ENCODE results near the gene BMP6.

Gene BMP6

DNA sequence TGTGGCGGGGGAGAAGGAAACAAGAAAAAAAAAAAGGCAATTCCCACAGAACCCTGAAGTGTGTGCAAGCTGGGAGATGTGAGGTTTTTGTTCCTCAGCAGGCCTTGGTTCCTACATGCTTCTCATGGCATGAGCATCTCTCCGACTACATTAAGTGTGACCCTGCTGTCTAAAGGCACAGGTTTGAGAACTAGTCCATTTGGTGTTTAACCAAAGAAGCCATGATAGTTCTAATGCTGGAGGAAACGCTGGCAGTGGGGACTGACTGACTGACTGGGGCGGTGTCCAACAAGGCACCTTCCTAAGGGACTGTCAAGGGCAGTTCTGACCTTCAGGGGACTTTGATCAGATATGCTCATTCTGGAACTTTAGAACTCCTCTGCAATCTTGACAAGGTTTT, 180.8 kb downstream of the BMP6 start:
- no peak for DNase-seq (ENCODE audit: low spot score)

DNA sequence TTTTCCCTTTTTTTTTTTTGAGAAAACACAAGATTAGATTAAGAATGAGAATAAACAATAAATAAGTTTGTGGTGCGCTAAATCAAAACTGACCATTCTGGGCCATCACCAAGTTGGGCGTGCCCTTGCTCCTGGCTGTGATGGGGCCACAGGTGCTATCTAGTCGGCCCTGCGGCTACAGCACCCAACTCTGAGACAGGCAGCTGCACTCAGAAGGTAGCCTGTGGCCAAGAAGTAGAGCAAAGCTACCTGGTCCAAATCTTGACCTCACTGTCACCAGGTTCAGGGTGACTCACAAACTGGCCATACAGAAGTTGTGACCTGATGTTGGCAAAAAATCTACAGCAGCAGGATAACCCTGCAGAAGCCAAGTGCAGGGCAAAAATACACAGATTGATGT, 181.3 kb downstream of the BMP6 start:
- no peak for DNase-seq (ENCODE audit: low spot score)

DNA sequence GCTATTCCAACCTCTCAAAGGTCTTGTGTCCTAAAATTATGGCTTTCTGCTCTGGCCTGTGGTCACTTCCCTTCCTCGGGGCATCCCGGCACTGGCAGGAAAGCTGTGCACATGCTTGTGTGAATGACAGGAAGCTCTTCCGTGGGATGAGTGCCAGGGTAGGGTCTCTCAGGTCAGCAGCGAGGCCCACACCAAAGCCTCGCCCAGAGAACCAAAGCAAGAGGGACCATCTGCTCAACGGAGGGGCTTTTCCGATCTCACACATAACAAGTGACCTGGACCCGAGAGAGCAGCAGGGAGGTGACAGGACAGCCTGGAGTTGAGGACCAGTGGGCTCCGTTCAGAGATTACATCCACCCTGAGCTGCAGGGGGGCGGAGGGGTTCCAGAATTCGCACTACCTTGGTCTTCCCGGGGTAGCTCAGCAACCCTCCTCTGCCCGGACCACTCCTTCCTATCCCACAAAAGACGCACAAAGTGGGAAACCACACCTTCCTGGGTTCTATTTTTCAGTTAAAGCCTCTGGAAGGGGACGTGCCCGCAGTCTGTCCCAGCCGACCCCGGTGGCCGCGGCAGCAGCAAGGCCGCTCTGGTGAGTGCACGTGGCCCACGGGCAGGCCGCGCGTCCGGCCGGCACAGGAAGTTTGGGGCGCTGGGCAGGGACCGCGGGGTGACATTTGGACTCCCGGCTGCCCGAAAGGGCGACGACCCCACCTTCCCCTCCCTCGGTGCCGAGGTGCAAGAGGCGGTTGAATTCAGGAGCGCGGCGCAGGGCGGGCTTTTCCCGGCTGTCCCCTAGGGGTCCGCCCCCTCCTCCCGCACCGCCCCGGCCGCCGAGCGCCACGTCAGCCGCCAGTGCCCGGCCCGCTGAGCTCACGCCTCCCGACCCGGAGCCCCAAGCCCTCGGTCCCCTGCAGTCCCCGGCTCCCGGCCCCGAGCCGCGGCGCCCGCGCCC, 183.7 kb downstream of the BMP6 start:
- DNase-seq (ENCODE audit: low spot score) = no peak

DNA sequence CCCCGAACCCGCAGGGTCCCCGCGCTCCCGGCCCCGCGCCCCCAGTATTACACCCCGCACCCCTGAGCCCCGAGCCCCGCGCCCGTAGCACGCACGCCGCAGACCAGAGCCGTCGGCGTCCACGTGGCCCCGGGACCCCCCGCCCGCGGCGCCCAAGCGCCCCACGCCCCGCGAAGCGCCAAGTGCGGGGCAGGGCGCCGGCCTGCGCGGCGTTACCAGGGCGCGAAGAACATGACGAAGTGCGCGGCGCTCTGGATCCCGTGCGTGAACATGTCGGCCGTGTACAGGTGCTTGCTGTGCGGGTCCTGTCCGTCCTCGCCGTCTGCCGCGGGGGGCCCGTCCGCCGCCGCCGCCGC, 184.4 kb downstream of the BMP6 start:
- DNase-seq (ENCODE audit: low spot score) = no peak

DNA sequence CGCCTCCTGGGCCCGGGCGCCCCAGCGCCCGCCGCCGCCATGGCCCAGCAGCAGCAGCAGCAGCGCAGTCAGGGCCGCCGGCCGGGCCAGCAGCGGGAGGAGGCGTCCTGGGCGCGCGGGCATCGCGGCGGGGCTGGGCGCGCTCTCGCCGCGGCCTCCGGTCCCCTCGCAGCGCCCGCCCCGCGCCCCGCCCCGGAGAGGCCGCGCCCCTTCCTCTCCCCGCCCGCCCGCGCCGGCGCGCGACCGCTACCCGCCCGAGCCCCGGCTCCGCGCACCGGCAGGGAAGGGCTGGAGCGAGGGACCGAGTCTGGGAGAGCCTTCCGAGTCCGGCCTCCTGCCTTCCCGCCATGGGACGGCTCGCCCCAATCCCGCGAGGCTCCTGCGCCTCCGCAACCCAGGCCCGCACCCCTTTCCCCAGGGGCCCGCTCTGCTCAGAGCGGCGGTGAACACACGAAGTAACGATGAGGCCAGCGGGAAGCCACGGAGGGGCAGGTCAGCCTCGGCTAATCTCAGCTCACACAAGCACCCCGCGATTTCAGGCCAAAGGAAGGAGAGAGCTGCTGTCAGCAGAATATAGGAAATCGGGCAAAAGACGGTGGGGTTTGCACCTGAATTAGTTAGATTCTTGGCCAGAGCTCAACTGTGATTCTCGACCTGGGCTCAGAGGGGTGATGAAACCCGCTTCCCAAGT, 184.9 kb downstream of the BMP6 start, which contains the start of gene TXNDC5:
TXNDC5 (minus strand) TSS at position 135 of the 691 bp plus-strand sequence; CDS start at position 123, 12 bp downstream.
- DNase-seq (ENCODE audit: low spot score) = peak; percentile 66

DNA sequence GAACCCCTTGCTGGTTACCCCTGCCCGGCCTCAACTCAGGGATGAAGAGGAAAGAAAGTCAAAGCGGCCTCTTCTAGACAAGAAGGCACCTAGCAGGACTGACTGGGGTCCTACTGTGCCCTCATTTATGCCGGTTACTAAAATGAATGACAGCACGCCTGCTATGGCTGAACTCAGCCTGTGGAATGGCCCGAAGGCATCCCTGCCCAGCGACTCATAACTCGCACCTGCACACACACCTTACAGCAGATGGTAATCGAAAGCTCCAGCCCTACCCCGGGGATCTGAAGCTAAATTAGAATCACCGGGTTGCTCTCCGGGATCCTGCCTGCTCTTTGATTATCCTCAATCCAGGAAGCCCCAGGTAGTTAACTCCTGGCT, 185.4 kb downstream of the BMP6 start:
- no peak for DNase-seq (ENCODE audit: low spot score)

DNA sequence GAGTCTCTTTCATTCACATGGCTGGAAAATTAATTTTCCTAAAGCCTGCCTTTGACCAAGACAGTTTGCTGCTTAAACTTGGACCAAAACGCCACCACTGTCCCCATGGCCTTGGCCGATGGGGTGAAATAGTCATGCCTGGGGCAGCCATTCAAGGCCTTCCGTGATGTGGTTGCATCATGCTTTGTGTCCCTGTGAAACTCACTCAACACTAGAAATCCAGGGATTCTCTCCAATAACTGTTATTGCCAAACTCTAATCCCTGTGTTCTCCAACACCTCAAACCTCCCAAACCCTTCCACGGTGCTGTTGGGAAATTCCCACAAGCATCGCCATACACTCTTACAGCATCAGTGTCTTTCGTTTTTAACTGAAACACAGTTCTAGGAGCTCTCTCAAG, 186.1 kb downstream of the BMP6 start:
- no peak for DNase-seq (ENCODE audit: low spot score)

DNA sequence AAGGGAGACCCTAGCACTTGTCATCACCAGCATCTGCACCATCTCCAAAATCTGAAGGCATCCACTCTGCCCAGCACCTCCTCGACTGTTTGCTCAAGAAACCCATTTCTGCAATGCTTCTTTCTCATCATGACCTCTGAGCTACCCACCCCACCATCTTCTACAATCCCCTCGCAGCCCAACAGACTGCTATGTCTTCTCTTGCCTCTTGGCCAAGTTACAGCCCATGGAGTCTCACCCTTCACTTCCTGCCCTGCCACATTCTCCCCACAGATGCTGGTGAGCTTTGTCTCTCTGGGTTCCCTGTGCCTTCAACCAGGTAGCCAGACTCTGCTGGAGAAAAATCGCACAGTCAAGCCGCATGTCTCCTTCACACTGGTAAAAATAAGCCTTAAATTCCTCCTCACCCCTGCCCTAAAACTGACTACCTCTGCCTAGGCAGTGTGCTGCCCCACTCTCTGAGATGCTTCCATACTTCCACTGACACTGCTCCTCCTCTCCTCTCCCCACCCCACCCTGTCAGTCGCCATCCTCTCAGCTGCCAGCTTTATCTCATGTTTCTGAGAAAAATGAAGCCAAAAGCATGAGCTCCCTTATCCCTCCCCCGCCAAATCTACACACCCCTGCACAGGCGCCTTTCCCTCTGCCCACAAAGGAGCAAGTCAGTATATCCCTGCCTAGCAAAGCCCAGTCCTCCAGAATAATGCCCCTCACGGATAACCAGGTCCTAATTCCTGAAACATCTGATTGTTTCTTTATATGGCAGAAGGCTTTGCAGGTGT, 187.0 kb downstream of the BMP6 start:
- DNase-seq (ENCODE audit: low spot score) = peak; percentile 75

DNA sequence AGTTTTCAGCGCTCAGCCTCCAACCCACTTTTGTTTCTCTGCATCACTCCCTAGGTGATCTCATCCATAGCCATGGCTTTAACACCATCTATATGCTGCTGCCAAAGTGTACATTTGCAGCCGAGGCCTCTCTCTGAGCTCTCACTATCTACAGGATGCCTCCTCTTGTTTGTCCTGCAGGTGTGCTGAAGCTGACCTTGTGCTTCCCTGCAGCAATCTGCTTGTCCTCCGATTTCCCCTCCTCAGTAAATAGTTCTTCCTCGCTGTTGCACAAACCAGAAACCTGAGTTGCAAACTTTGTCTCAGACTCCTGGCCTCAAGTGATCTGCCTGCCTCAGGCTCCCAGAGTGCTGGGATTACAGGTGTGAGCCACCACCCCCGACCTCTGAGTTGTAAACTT, 188.4 kb downstream of the BMP6 start:
- no peak for DNase-seq (ENCODE audit: low spot score)

DNA sequence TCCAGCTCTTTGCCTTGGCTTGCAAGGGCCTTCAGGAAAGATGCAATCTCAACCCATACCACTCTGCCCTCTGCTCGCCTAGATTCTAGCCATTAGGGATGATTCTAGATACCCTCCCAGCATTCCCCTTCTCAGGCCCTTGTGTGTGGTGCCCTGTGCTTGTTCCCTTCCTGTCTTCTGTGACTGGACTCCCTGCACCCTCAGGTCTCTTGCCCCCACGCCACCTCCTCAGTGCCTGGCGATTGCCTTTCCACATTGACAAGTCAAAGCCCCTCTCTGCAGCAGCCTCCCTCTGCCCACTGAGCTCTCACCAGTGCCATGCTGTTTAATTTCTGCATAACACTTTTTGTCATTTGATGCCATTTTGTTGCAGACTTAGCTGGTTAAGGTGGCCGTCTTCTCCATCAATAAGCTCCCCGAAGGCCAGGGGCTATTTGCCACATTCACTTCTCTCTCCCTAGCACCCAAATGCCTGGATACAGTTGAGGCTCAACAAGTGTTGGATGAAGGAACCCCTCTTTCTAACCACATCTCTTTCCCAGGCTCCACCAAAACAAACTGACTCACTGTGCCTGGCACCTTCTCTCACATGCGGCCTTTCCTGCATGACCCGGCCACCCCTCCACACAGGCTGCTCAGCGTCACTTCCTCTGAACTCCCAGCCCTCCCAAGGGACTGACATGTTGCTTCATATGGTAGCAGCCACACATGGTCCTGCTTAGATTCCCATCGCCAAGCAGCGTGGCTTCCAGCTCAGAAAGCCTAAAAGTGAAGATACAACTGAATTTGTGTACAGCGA, 189.3 kb downstream of the BMP6 start:
- no peak for DNase-seq (ENCODE audit: low spot score)

DNA sequence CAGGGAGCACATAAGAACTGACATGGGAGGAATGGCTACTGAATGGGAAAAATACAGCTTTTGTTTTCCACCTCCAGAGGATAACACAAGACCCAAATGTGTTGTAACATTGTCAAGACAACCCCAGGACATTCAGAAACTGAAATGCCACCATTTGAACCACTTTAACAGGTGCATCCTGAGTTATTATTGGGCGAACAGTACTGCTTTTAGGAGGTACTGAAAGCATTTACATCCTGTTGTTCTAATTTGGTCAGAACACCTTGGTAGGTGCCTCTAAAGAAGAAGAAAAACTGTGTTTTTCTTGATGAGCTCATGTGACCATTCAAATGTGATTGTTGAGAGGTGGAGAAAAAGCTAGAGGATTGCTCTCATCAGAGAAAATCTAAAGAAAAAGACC, 191.1 kb downstream of the BMP6 start:
- DNase-seq (ENCODE audit: low spot score) = no peak

DNA sequence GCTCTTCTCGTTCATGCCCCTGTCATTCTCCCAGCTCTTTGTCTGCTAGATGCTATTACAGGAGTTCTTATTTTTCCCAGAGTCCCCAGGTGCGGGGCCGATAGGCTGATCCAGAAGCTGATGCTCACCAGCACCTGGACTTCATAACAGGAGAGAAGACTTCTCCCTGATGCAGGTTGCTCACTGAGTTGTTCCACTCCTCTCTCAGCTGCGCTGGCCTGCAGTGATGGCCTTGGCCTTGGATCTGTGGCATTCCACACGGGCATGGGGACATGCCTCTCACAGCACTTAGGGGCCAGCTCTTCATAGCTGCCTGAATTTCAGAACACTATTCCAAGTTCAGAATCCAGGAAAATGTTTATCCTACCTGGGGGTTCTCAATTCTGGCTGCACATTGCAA, 191.8 kb downstream of the BMP6 start:
- no peak for DNase-seq (ENCODE audit: low spot score)

DNA sequence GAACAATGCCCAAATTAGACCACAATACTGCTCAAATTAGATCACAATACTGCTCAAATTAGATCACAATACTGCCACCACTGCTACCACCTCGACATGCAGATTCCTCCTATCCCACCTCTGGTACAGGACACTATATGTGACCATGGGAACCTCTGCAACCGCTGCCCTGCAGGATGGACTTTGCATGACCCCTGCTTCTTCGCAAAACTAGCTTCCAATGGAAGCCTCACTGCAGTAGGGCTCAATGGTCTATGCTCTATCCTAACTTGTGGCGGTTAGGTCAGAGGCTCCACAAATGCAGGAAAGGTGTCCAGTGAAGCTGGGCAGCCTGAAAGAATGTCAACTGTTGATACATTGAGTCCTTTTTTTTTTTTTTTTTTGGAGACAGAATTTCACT, 192.5 kb downstream of the BMP6 start:
- DNase-seq (ENCODE audit: low spot score) = no peak

DNA sequence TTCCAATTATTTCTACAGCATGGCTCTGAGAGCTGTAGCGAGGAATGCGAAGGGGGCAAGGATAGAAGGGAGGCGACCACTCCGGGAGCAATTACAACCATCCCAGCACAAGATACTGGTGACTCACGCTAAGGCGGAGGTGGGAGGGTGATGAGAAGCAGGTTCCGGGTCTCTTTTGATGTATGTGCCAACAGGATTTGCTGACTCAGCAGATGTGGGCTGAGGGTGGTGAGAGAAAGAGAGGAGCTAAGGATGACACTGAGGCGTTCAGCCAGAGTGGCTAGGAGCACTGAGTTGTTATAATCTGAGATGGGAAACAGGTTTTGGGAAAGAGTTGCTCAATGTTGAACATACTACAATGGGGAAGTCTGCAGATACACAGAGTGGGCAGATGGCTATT, 194.0 kb downstream of the BMP6 start:
- DNase-seq (ENCODE audit: low spot score) = no peak

DNA sequence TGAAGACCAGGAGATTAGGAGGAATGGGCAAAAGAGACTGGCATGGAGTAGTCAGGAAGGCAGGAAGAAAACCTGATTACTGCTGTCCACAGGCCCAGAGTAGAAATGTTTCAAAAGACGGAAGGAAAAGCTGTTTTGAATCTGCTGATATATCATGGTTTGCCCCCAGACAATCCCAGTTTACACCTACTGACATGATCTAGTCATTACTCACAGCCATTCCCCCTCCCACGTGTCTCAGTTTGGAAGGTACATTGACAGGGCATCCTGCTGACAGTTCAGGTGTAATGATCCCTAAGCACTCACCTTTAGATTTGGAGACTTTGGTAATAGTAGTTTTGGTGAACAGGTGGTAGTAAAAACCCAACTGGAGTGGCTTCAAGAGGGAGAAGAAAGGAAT, 194.5 kb downstream of the BMP6 start:
- DNase-seq (ENCODE audit: low spot score) = no peak

DNA sequence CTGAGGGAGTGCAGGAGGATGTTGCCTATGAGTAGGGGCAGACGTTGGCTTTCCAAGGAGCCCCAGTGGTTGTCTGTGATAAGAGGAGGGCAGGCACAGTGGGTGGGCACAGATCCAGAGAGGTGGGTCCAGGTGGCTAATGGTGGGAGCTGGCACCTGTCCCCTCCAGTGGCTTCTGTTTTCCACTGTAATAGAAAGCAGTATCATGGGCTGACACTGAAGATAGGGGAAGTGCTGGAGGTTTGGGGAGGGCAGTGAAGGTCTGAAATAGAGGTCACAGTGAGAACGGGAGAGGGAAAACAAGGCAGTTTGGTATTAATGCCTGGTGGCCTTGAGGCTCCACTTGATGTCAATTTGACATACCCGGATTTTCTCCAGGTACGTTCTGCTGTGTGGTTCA, 195.1 kb downstream of the BMP6 start:
- no peak for DNase-seq (ENCODE audit: low spot score)

DNA sequence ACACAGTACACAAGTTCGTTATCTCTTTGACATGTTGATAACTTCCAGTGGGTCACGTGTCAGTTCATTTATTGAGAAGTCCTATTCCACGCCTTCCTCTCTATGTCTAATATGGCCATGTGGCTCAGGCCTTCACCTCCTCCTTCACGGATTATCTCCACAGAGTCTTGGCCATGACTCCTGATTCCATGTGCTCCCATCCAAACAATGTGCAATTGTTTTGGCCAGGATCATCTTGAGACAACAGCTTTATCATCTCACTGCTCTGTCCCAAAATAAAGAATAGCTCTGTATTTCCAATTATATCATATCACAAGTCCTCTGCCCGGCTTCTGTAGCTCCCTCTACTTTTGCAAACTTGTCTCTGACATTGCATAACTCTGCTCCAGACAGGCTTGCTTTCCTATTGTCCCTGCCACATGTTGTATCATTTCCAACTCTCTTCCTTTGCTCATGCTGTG, 195.8 kb downstream of the BMP6 start:
- DNase-seq (ENCODE audit: low spot score) = no peak

DNA sequence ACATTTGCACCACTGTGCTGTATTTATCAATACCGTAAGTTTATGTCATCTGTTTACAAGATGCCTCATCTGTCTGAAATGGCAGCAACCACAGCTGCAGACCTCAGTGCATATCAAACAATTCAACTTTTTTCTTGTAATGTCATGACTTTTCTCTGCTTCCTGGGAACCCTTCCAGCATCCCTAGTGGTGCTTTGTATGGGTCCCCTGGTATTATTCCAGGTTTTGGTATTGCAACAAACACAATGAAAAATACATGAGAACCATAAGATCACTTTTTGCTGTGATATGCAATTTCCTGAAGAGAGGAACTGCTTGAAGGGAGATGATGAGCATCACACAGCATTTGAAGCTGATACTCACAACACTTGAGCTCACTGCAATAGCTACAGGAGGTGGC, 196.7 kb downstream of the BMP6 start:
- DNase-seq (ENCODE audit: low spot score) = no peak

DNA sequence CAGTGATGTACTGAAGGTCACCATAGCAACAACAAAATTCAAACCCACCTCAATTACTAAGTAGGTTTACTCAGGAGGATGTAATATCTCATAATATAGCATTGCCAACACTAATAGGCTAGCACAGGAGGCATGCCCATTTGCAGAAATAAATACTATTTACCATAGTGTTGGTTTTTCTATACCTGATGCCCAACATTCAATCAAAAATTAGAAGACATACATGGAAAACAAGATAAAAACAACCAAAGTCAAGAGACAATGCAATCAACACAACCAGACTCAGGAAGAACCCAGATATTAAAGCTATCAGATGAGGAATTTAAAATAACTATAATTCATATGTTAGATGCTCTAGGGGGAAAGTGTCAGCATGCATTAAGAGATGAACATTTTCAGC, 199.0 kb downstream of the BMP6 start:
- no peak for DNase-seq (ENCODE audit: low spot score)

Measured in hematopoietic multipotent progenitor cell treated with erythropoietin and hydrocortisone succinate and interleukin-3 and kit ligand, for 15 days (in vitro differentiated cells).